SK-N-SH (cell line): ENCODE measurements around the gene SLCO4A1. TPM values are rescaled to one million over a fixed set of nuclear protein-coding genes. Genes with fewer than 3 reads are reported as not detected.

Experiments
- CTCF ChIA-PET: fragments of 300-600, 350-600 bp; formaldehyde crosslinking; extraction: SDS; loops from one replicate; lab custom pipeline; 2021; lab: Yijun Ruan, JAX
- POLR2A ChIA-PET: fragments of 350-600 bp; sonication (Branson Sonifier 250); formaldehyde crosslinking; extraction: SDS; loops from one replicate; lab custom pipeline; 2020; ENCODE audit warnings: antibody characterized with exemption, inconsistent platforms; lab: Yijun Ruan, JAX
- DNase-seq: peaks from one replicate; pipeline ENCODE4 v3.0.0; 2012
- H2AFZ ChIP-seq: fragments of 200-600 bp; sonication (generic); 2 replicates; pipeline ENCODE4 v1.8.1; 2016; ENCODE audit warnings: antibody characterized with exemption, mild to moderate bottlenecking, low read depth
- H3F3A ChIP-seq: fragments of 200-600 bp; sonication (generic); replicated peaks from 2 replicates; pipeline ENCODE3; 2016; ENCODE audit warnings: antibody characterized with exemption, mild to moderate bottlenecking; ENCODE audit not compliant: insufficient read depth
- H3K27ac ChIP-seq, 2 experiments: fragments of 200-500 bp in 1 of 2; fragments of 200-600 bp in 1 of 2; sonication (Bioruptor generic) in 1 of 2; sonication (generic), shearing (Covaris generic) in 1 of 2; 2 replicates each; pipeline versions ENCODE4 v1.5.1 to v1.6.1; 2014 to 2016; ENCODE audit warnings: low read depth in 2 of 2, inconsistent platforms in 1 of 2, low read length in 1 of 2, mild to moderate bottlenecking in 1 of 2, mixed read lengths in 1 of 2
- H3K27me3 ChIP-seq: fragments of 200-600 bp; sonication (generic), shearing (Covaris generic); 2 replicates; pipeline ENCODE4 v1.6.1; 2016; ENCODE audit warnings: mixed run types; ENCODE audit not compliant: insufficient read depth
- H3K36me3 ChIP-seq, 2 experiments: fragments of 200-500 bp in 1 of 2; fragments of 200-600 bp in 1 of 2; sonication (Bioruptor generic) in 1 of 2; sonication (generic) in 1 of 2; replicated peaks in 1 of 2; 2 replicates each; pipeline versions ENCODE3 to v1.5.1; 2014 to 2016; ENCODE audit warnings: low read length in 1 of 2, mild to moderate bottlenecking in 1 of 2; ENCODE audit not compliant: insufficient read depth in 2 of 2, control insufficient read depth in 1 of 2
- H3K4me1 ChIP-seq, 2 experiments: fragments of 200-500 bp in 1 of 2; fragments of 200-600 bp in 1 of 2; sonication (Bioruptor generic) in 1 of 2; sonication (generic), shearing (Covaris generic) in 1 of 2; 2 replicates each; pipeline versions ENCODE4 v1.5.1 to v1.6.1; 2014 to 2016; ENCODE audit warnings: low read depth in 1 of 2, low read length in 1 of 2, mixed run types in 1 of 2; ENCODE audit not compliant: insufficient read depth in 2 of 2, control insufficient read depth in 1 of 2
- H3K4me2 ChIP-seq: fragments of 200-600 bp; sonication (generic), shearing (Covaris generic); 2 replicates; pipeline ENCODE4 v1.6.1; 2017; ENCODE audit warnings: mixed run types
- H3K4me3 ChIP-seq, 2 experiments: fragments of 200-500 bp in 1 of 2; fragments of 200-600 bp in 1 of 2; sonication (Bioruptor generic) in 1 of 2; sonication (generic), shearing (Covaris generic) in 1 of 2; 2 replicates each; pipeline versions ENCODE4 v1.5.1 to v1.8.1; 2014 to 2016; ENCODE audit warnings: low read depth in 2 of 2, inconsistent platforms in 1 of 2, low read length in 1 of 2, mild to moderate bottlenecking in 1 of 2, mixed read lengths in 1 of 2, moderate library complexity in 1 of 2
- H3K79me2 ChIP-seq: fragments of 200-600 bp; sonication (generic); 2 replicates; pipeline ENCODE4 v1.8.1; 2017; ENCODE audit warnings: mild to moderate bottlenecking; ENCODE audit not compliant: insufficient read depth
- H3K9ac ChIP-seq: fragments of 200-600 bp; sonication (generic); 2 replicates; pipeline ENCODE4 v1.6.1; 2017; ENCODE audit warnings: mixed run types
- H3K9me2 ChIP-seq: fragments of 200-600 bp; sonication (generic); 2 replicates; pipeline ENCODE4 v1.6.1; 2017; ENCODE audit warnings: mixed run types
- H3K9me3 ChIP-seq: fragments of 200-600 bp; sonication (generic); 2 replicates; pipeline ENCODE4 v1.6.1; 2017; ENCODE audit warnings: mixed run types, mild to moderate bottlenecking, moderate library complexity
- H4K20me1 ChIP-seq: fragments of 200-600 bp; sonication (generic); 2 replicates; pipeline ENCODE4 v1.6.1; 2017; ENCODE audit warnings: mild to moderate bottlenecking, mixed run types; ENCODE audit not compliant: insufficient read depth
- FOSL2 ChIP-seq: IDR thresholded peaks from 2 replicates; pipeline ENCODE4 v1.4.0; 2012; ENCODE audit warnings: low read depth, mild to moderate bottlenecking, moderate library complexity, borderline replicate concordance
- FOXJ3 ChIP-seq: sonication (generic); formaldehyde crosslinking; IDR thresholded peaks from 2 replicates; pipeline ENCODE4 v1.5.1; 2020; ENCODE audit warnings: mild to moderate bottlenecking, missing genetic modification reagents
- IRF3 ChIP-seq: fragments of 150-350 bp; IDR thresholded peaks from 2 replicates; pipeline ENCODE4 v1.6.1; 2016; ENCODE audit warnings: mild to moderate bottlenecking, low read depth, low read length
- MEF2A ChIP-seq: IDR thresholded peaks from 2 replicates; pipeline ENCODE4 v1.4.0; 2012; ENCODE audit warnings: low read depth, borderline replicate concordance
- MXI1 ChIP-seq: IDR thresholded peaks from 2 replicates; pipeline ENCODE4 v1.6.1; 2012; ENCODE audit warnings: mild to moderate bottlenecking, low read depth, low read length, improper control_type of control experiment
- WGBS: methylation state at CpG from one replicate; pipeline ENCODE4 v1.1.6; 2017; ENCODE audit warnings: low lambda C conversion rate; 5-methylcytosine and 5-hydroxymethylcytosine counted together
- polyA plus RNA-seq, 3 experiments: library from polyadenylated mRNA; depleted of rRNA; stranded (reverse); fragments of >200 nt; gene quantifications; 2 replicates each; pipeline ENCODE4 v1.2.3, GENCODE V29; 2012
- TF ChIP-seq, protein P1 (sequence below): IDR thresholded peaks from 2 replicates; pipeline ENCODE4 v1.4.0; 2012; ENCODE audit warnings: low read depth
- TF ChIP-seq, protein P2 (sequence below): fragments of 200-600 bp; sonication (generic); IDR thresholded peaks from 2 replicates; pipeline ENCODE4 v1.6.1; 2017; ENCODE audit warnings: antibody characterized with exemption, mild to moderate bottlenecking, moderate library complexity
- TF ChIP-seq, protein P3 (sequence below): IDR thresholded peaks from 2 replicates; pipeline ENCODE4 v1.4.0; 2012; ENCODE audit warnings: low read depth, borderline replicate concordance

SLCO4A1 gene
- polyA plus RNA-seq, 1 of the 3 experiments (the other 2 are of a cell fraction): 0.33 TPM

GRCh38 chr20:62670156-62670555 lies 27.9 kb downstream of the SLCO4A1 start:
- TF ChIP-seq, protein P1, sequence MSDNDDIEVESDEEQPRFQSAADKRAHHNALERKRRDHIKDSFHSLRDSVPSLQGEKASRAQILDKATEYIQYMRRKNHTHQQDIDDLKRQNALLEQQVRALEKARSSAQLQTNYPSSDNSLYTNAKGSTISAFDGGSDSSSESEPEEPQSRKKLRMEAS: no peak
- TF ChIP-seq MXI1: no peak
- TF ChIP-seq, protein P2, sequence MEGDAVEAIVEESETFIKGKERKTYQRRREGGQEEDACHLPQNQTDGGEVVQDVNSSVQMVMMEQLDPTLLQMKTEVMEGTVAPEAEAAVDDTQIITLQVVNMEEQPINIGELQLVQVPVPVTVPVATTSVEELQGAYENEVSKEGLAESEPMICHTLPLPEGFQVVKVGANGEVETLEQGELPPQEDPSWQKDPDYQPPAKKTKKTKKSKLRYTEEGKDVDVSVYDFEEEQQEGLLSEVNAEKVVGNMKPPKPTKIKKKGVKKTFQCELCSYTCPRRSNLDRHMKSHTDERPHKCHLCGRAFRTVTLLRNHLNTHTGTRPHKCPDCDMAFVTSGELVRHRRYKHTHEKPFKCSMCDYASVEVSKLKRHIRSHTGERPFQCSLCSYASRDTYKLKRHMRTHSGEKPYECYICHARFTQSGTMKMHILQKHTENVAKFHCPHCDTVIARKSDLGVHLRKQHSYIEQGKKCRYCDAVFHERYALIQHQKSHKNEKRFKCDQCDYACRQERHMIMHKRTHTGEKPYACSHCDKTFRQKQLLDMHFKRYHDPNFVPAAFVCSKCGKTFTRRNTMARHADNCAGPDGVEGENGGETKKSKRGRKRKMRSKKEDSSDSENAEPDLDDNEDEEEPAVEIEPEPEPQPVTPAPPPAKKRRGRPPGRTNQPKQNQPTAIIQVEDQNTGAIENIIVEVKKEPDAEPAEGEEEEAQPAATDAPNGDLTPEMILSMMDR: no peak
- no peaks in the 10 kb centered on the region for H3K36me3 ChIP-seq
- no peaks in the 10 kb centered on the region for H3K27me3 ChIP-seq
- ChIA-PET CTCF (interaction anchor here (0.9 to 9.1 kb wide), 4 partner anchors 9 to 121 kb away, joined by 3 to 162 read pairs (median 4); no protein-coding TSS in a partner anchor), POLR2A (no interaction called here)
- no peaks in the 10 kb centered on the region for H3K9me3 ChIP-seq
- no peak overlapping the region for H3K4me3 ChIP-seq
- no peaks in the 10 kb centered on the region for H4K20me1 ChIP-seq
- no peaks in the 10 kb centered on the region for H3K79me2 ChIP-seq
- H3K27ac ChIP-seq: no peak overlapping the region
- H3K4me1 ChIP-seq: peaks cover 0 to 2% of the 10 kb centered on the region in 2 experiments; a peak in 1 of 4 replicates
- no peaks in the 10 kb centered on the region for H3K9me2 ChIP-seq
- no peak overlapping the region for H3K9ac ChIP-seq
- no peak overlapping the region for H2AFZ ChIP-seq
- WGBS: 92% methylated on average over 14 of the region's 14 CpGs
- no peak for DNase-seq
- H3F3A ChIP-seq: no peaks in the 10 kb centered on the region
- no peak overlapping the region for H3K4me2 ChIP-seq

DNA sequence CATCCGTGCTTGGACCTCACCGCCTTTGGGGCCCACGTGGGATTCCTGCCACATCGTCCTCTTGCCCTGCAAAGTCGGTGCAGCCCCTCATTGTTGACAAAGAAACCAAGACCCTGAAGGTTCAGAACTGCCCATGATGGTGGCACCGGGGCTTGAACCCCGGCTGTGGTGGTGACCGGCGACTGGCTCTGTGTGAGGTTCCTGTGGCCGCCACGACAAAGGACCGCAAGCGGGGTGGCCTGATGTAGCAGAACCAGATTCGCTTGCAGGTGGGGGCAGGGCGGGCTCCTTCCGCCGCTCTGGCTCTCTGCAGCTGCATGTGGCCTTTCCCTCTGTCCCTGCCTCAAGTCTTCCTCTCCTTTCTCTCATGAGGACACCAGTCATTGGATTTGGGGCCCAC lies 28.7 kb downstream of the SLCO4A1 start:
- DNase-seq: no peak
- no peak overlapping the region for H2AFZ ChIP-seq
- H3K4me2 ChIP-seq: no peak overlapping the region
- H4K20me1 ChIP-seq: no peaks in the 10 kb centered on the region
- H3K36me3 ChIP-seq: no peaks in the 10 kb centered on the region
- no peaks in the 10 kb centered on the region for H3K9me3 ChIP-seq
- no peak overlapping the region for H3K27ac ChIP-seq
- H3F3A ChIP-seq: no peaks in the 10 kb centered on the region
- ChIA-PET POLR2A (no interaction called here), CTCF (interaction anchor here (0.9 to 1.0 kb wide), 2 partner anchors 12 to 121 kb away, joined by 3 to 5 read pairs; no protein-coding TSS in a partner anchor)
- no peaks in the 10 kb centered on the region for H3K79me2 ChIP-seq
- TF ChIP-seq MEF2A: no peak
- TF ChIP-seq IRF3: no peak
- TF ChIP-seq FOXJ3: no peak
- TF ChIP-seq, protein P3, sequence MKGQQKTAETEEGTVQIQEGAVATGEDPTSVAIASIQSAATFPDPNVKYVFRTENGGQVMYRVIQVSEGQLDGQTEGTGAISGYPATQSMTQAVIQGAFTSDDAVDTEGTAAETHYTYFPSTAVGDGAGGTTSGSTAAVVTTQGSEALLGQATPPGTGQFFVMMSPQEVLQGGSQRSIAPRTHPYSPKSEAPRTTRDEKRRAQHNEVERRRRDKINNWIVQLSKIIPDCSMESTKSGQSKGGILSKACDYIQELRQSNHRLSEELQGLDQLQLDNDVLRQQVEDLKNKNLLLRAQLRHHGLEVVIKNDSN: no peak
- no peak for TF ChIP-seq FOSL2
- no peaks in the 10 kb centered on the region for H3K27me3 ChIP-seq
- 85% methylated on average over 12 of the region's 17 CpGs for WGBS
- H3K4me1 ChIP-seq: peaks cover 0 to 4% of the 10 kb centered on the region in 2 experiments; a peak in 1 of 4 replicates
- H3K9ac ChIP-seq: no peak overlapping the region
- no peaks in the 10 kb centered on the region for H3K9me2 ChIP-seq
- no peak overlapping the region for H3K4me3 ChIP-seq
